Trophoblast cell (in vitro differentiated cells and primary cell): ENCODE measurements around the gene FAM72A.
"Not testable (repeated sequence)": the region's sequence is repeated elsewhere in the genome, so short reads cannot be mapped to it uniquely, and the experiment has no call there.

Experiments
- DNase-seq, 2 donors: peaks; one replicate each; pipeline ENCODE4 v3.0.0-alpha.2; 2016
- H2AFZ ChIP-seq: 2 replicates; pipeline ENCODE4 v1.6.1; 2013; ENCODE audit warnings: low read length, moderate library complexity, mild to moderate bottlenecking; ENCODE audit not compliant: insufficient read depth, poor library complexity
- H2AK5ac ChIP-seq: 2 replicates; pipeline ENCODE4 v1.6.1; 2013; ENCODE audit warnings: mild to moderate bottlenecking, low read length
- H2BK120ac ChIP-seq: 2 replicates; pipeline ENCODE4 v1.6.1; 2013; ENCODE audit warnings: low read length, mild to moderate bottlenecking, moderate library complexity; ENCODE audit not compliant: insufficient read depth, poor library complexity
- H2BK12ac ChIP-seq: 2 replicates; pipeline ENCODE4 v1.6.1; 2013; ENCODE audit warnings: mild to moderate bottlenecking, low read length, moderate library complexity
- H2BK5ac ChIP-seq: 2 replicates; pipeline ENCODE4 v1.6.1; 2013; ENCODE audit warnings: low read length, low read depth, moderate library complexity, mild to moderate bottlenecking; ENCODE audit not compliant: poor library complexity
- H3K14ac ChIP-seq: 2 replicates; pipeline ENCODE4 v1.6.1; 2013; ENCODE audit warnings: mild to moderate bottlenecking, low read length
- H3K18ac ChIP-seq: 2 replicates; pipeline ENCODE4 v1.6.1; 2013; ENCODE audit warnings: mild to moderate bottlenecking, low read length
- H3K23ac ChIP-seq: 2 replicates; pipeline ENCODE4 v1.6.1; 2013; ENCODE audit warnings: low read length
- H3K27ac ChIP-seq: 2 replicates; pipeline ENCODE4 v1.5.1; 2013; ENCODE audit warnings: low read depth, mild to moderate bottlenecking, inconsistent platforms, low read length, moderate library complexity
- H3K27me3 ChIP-seq: 2 replicates; pipeline ENCODE4 v1.6.1; 2013; ENCODE audit warnings: inconsistent platforms, mild to moderate bottlenecking, low read length, moderate library complexity; ENCODE audit not compliant: insufficient read depth
- H3K36me3 ChIP-seq, 2 experiments: 1 replicate in 1 of 2; 2 replicates in 1 of 2; pipeline ENCODE4 v1.6.1; 2013; ENCODE audit warnings: low read length in 2 of 2, mild to moderate bottlenecking in 2 of 2, moderate library complexity in 1 of 2; ENCODE audit not compliant: insufficient read depth in 2 of 2, control insufficient read depth in 1 of 2
- H3K4ac ChIP-seq: 2 replicates; pipeline ENCODE4 v1.6.1; 2013; ENCODE audit warnings: low read depth, mild to moderate bottlenecking, low read length, moderate library complexity
- H3K4me1 ChIP-seq, 2 experiments: 1 replicate in 1 of 2; 2 replicates in 1 of 2; pipeline ENCODE4 v1.6.1; 2013; ENCODE audit warnings: low read length in 2 of 2, mild to moderate bottlenecking in 2 of 2, moderate library complexity in 1 of 2; ENCODE audit not compliant: insufficient read depth in 2 of 2, control insufficient read depth in 1 of 2
- H3K4me2 ChIP-seq: 2 replicates; pipeline ENCODE4 v1.6.1; 2013; ENCODE audit warnings: inconsistent platforms, mild to moderate bottlenecking, low read length, moderate library complexity
- H3K4me3 ChIP-seq: 2 replicates; pipeline ENCODE4 v1.5.1; 2013; ENCODE audit warnings: mild to moderate bottlenecking, low read depth, low read length, inconsistent platforms
- H3K79me1 ChIP-seq: one replicate; pipeline ENCODE4 v1.6.1; 2013; ENCODE audit warnings: low read length
- H3K79me2 ChIP-seq: 2 replicates; pipeline ENCODE4 v1.6.1; 2013; ENCODE audit warnings: low read length, mild to moderate bottlenecking; ENCODE audit not compliant: control insufficient read depth, insufficient read depth, poor library complexity
- H3K9ac ChIP-seq: 2 replicates; pipeline ENCODE4 v1.6.1; 2013; ENCODE audit warnings: mild to moderate bottlenecking, low read length
- H3K9me3 ChIP-seq: 2 replicates; pipeline ENCODE4 v1.6.1; 2013; ENCODE audit warnings: low read depth, mild to moderate bottlenecking, control low read depth, inconsistent platforms, low read length; ENCODE audit not compliant: insufficient read depth
- H4K12ac ChIP-seq: 2 replicates; pipeline ENCODE4 v1.6.1; 2013; ENCODE audit warnings: low read depth, mild to moderate bottlenecking, low read length, moderate library complexity
- H4K8ac ChIP-seq: 2 replicates; pipeline ENCODE4 v1.6.1; 2013; ENCODE audit warnings: low read depth, mild to moderate bottlenecking, low read length, moderate library complexity
- H4K91ac ChIP-seq: one replicate; pipeline ENCODE4 v1.6.1; 2013; ENCODE audit warnings: low read depth, mild to moderate bottlenecking, low read length, moderate library complexity
- WGBS: extraction: QIAGEN DNeasy Blood & Tissue Kit; methylation state at CpG from one replicate; pipeline ENCODE4 v1.1.7; 2013; ENCODE audit warnings: missing lambda C conversion rate; ENCODE audit not compliant: insufficient read length, insufficient coverage; ENCODE audit errors: extremely low coverage; 5-methylcytosine and 5-hydroxymethylcytosine counted together

FAM72A gene

DNA sequence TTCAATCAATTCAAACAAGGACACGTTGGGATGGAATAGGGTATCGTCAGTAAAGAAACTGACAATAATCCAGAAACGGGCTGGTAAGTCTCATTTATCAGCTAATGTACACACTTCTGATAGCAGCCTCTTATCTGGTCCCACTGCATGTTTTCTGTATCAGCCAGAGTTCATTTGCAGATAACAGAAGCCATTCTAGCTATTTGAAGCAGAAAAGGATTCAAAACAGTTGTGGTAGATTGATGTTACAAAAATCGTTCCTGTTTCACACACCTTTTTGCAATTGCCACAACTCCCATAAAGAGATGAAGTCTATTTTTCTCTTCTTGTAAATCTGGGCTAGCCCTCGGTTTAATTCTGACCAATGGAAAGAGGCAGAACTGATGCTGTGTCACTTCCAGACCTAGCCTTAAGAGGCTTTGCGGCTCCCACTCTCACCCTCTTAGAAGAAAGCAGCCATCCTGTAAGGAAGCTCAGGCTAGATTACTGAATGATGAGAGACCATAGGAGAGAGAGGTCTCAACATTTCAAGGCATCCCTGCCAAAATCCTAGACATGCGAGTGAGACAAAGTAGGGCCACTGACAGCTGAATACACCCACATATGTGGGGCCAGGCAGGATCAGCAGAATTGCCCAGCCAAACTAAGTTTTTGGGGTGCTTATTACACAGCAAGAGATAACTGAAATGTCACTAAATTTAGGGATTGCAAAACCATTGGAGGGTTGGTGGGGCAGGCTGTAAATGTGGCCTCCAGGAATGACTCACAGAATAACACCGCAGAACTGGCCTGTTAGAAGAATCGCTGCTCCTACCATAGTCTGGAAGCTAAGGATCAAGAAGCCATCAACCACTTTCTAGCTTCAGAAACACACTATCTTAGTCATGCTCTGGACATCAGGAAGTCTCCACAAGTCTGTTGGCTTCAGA is 24.3 kb downstream of the FAM72A start:
- not testable (repeated sequence) for H2BK12ac ChIP-seq, H3K79me1 ChIP-seq, H3K18ac ChIP-seq, H2BK120ac ChIP-seq, H3K23ac ChIP-seq, H4K12ac ChIP-seq, H2BK5ac ChIP-seq, H3K79me2 ChIP-seq, H2AFZ ChIP-seq, H4K8ac ChIP-seq, H3K4me2 ChIP-seq, H3K14ac ChIP-seq, H3K4me1 ChIP-seq, H3K36me3 ChIP-seq, H3K27ac ChIP-seq, H3K27me3 ChIP-seq, H3K4me3 ChIP-seq, H3K9me3 ChIP-seq, H3K9ac ChIP-seq, H2AK5ac ChIP-seq, H3K4ac ChIP-seq, H4K91ac ChIP-seq
- WGBS: no CpG with 5 or more reads among the region's 9 CpGs
- DNase-seq: peak; percentile 7 to 46

DNA sequence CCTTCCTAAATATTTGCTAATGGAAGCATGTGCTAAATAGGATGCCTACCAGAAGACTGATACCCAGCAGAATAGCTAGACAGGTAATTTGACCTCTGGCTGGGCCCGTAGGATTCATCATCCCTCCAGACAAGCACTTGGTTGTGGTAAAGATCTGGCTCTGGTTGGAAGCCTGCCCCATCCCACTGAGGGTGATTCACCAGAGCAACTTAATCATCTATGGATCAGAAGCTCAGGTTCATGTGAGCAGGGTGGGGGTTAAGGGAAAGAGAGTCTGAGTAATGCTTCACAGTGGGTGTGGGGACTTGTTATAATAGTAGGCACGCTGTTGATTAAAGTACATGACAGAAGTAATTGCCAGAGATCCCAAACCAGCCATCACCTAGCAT is 26.5 kb downstream of the FAM72A start:
- H3K9me3 ChIP-seq, H2BK5ac ChIP-seq, H2BK120ac ChIP-seq: not testable (repeated sequence)

DNA sequence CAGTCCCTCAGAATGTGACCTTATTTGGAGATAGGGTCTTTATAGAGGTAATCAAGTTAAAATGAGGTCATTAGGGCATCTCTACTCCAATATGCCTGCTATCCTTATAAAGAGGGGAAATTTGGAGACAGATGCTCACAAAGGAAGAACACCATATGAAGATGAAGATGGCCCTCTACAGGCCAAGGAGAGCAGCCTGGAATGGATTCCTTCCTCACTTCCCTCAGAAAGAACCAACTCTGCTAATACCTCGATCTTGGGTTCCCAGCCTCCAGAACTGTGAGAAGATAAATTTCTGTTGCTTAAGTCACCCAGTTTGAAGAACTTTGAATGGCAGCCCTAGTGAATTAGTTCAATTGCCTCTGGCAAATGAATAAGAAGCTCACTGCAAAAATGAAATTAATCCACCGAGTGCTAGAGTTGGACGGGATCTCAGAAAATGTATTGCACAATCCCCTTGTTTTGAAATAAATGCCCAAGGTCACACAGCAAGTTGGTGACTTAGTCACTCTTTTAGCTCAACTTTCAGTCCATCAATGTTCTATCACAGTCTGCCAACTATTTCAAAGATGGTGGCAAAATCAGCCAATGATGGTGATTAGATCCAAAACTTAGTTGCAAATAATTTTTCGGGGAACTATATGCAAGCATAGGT is 27.1 kb downstream of the FAM72A start:
- peak in 1 of 2 donors; percentile 15 for DNase-seq
- not testable (repeated sequence) for H4K91ac ChIP-seq, H3K23ac ChIP-seq, H4K8ac ChIP-seq, H3K36me3 ChIP-seq, H3K9me3 ChIP-seq, H2AFZ ChIP-seq, H3K9ac ChIP-seq, H3K4me2 ChIP-seq, H4K12ac ChIP-seq, H3K4ac ChIP-seq, H3K14ac ChIP-seq, H2BK120ac ChIP-seq, H2AK5ac ChIP-seq, H3K27ac ChIP-seq, H3K18ac ChIP-seq, H3K79me2 ChIP-seq, H2BK5ac ChIP-seq, H2BK12ac ChIP-seq, H3K27me3 ChIP-seq, H3K79me1 ChIP-seq, H3K4me3 ChIP-seq, H3K4me1 ChIP-seq
- WGBS: no CpG with 5 or more reads among the region's 4 CpGs

More for the DNA sequence above, 26.5 kb downstream of the FAM72A start:
- H4K91ac ChIP-seq, H3K27me3 ChIP-seq, H2AK5ac ChIP-seq, H3K9ac ChIP-seq, H2AFZ ChIP-seq, H2BK12ac ChIP-seq, H3K79me2 ChIP-seq, H3K4ac ChIP-seq, DNase-seq, H3K4me2 ChIP-seq, H4K8ac ChIP-seq, H3K14ac ChIP-seq, H3K18ac ChIP-seq, H3K36me3 ChIP-seq, H3K4me1 ChIP-seq, H3K27ac ChIP-seq, H4K12ac ChIP-seq, H3K23ac ChIP-seq, H3K79me1 ChIP-seq, H3K4me3 ChIP-seq: not testable (repeated sequence)
- no CpG with 5 or more reads among the region's 2 CpGs for WGBS

DNA sequence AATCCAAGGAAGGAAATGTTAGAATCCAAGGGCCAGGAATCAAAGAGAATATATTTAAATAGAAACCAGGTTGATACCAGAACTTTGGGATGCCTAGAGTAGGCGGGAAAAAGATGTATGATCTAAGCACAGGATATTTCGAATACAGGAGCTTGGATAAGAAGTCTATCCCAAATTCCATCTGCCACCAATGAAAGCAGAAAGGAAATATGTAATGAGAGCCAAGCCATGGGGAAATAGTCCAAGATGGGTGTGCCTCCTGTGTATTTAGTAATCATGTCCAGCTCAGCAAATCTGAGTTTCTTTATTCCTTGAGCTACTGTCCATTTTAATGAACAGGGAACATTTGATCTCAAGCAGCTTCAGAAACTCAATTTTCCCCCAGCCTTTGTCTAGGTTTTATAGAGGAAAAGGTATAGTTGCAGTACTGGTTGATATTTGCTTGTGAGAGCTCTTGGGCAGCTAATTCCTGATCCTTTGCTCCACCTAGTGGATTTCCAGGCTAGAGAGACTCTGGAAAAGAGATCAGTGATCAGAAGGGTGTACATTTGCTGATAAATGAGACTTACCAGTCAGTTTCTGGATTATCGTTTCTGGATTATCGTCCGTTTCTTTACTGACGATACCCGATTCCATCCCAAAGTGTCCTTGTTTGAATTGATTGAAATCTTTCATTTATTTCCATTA is 28.3 kb downstream of the FAM72A start:
- not testable (repeated sequence) for H3K18ac ChIP-seq, H2BK5ac ChIP-seq, H2AFZ ChIP-seq, H2AK5ac ChIP-seq, H2BK12ac ChIP-seq, H3K23ac ChIP-seq, H3K36me3 ChIP-seq, H3K27me3 ChIP-seq, H3K4me1 ChIP-seq, H2BK120ac ChIP-seq, H4K91ac ChIP-seq, H3K79me1 ChIP-seq, H3K14ac ChIP-seq, H4K8ac ChIP-seq, H3K27ac ChIP-seq, H3K4ac ChIP-seq, H3K4me3 ChIP-seq, H3K4me2 ChIP-seq, H3K9ac ChIP-seq, H3K9me3 ChIP-seq, H3K79me2 ChIP-seq, H4K12ac ChIP-seq
- peak in 1 of 2 donors; percentile 9 for DNase-seq
- no CpG with 5 or more reads among the region's 7 CpGs for WGBS
